Smooth muscle cell (in vitro differentiated cells): Measurements from ENCODE around the gene RASGRF2. TPM values are rescaled to one million over a fixed set of nuclear protein-coding genes. Genes with fewer than 3 reads are reported as not detected.

Source experiments
- DNase-seq: peaks from one replicate; lab custom pipeline; 2025; ENCODE audit not compliant: unreplicated experiment; lab: John Stamatoyannopoulos, UW
- H2AFZ ChIP-seq: fragments of 200-600 bp; sonication (generic); 2 replicates; pipeline ENCODE4 v1.6.0; 2016; ENCODE audit warnings: antibody characterized with exemption, low read depth, mild to moderate bottlenecking
- H3F3A ChIP-seq: fragments of 200-600 bp; sonication (generic); 2 replicates; pipeline ENCODE4 v1.6.0; 2017; ENCODE audit warnings: antibody characterized with exemption, low read depth
- H3K27ac ChIP-seq: fragments of 200-600 bp; sonication (generic); 2 replicates; pipeline ENCODE4 v1.5.1; 2016; ENCODE audit warnings: low read depth, mild to moderate bottlenecking
- H3K27me3 ChIP-seq: fragments of 200-600 bp; sonication (generic); 2 replicates; pipeline ENCODE4 v1.6.1; 2016; ENCODE audit warnings: low read depth, mild to moderate bottlenecking
- H3K36me3 ChIP-seq: fragments of 200-600 bp; sonication (generic); 2 replicates; pipeline ENCODE4 v1.5.1; 2016; ENCODE audit warnings: low read depth
- H3K4me1 ChIP-seq: fragments of 200-600 bp; sonication (generic); 2 replicates; pipeline ENCODE4 v1.5.1; 2016; ENCODE audit warnings: low read depth
- H3K4me2 ChIP-seq: fragments of 200-600 bp; sonication (generic); 2 replicates; pipeline ENCODE4 v1.6.0; 2016; ENCODE audit warnings: mild to moderate bottlenecking
- H3K4me3 ChIP-seq: fragments of 200-600 bp; sonication (generic); 2 replicates; pipeline ENCODE4 v1.5.1; 2016; ENCODE audit warnings: mild to moderate bottlenecking
- H3K79me2 ChIP-seq: fragments of 200-600 bp; sonication (generic); 2 replicates; pipeline ENCODE4 v1.6.0; 2016; ENCODE audit warnings: low read depth, mild to moderate bottlenecking
- H3K9ac ChIP-seq: fragments of 200-600 bp; sonication (generic); 2 replicates; pipeline ENCODE4 v1.6.0; 2016; ENCODE audit warnings: low read depth
- H3K9me3 ChIP-seq: fragments of 200-600 bp; sonication (generic); replicated peaks from 2 replicates; pipeline ENCODE4 v1.5.1; 2016; ENCODE audit warnings: low read depth
- H4K20me1 ChIP-seq: fragments of 200-600 bp; sonication (generic); 2 replicates; pipeline ENCODE4 v1.6.0; 2016; ENCODE audit warnings: low read depth
- WGBS: methylation state at CpG from one replicate; pipeline ENCODE4 v1.1.7; 2016; ENCODE audit warnings: low lambda C conversion rate; 5-methylcytosine and 5-hydroxymethylcytosine counted together
- polyA plus RNA-seq: library from polyadenylated mRNA; unstranded; fragments of >200 nt; fragmentation: Nextera tagmentation; extraction: Ambion mirVana; gene quantifications from 2 replicates; pipeline ENCODE4 v1.2.1, GENCODE V29; 2016
- total RNA-seq: library from RNA; depleted of rRNA; stranded (reverse); fragments of >200 nt; gene quantifications from 2 replicates; pipeline ENCODE4 v1.2.3, GENCODE V29; 2014
- TF ChIP-seq, protein P1 (sequence below): fragments of 200-600 bp; sonication (generic); IDR thresholded peaks from 2 replicates; pipeline ENCODE4 v1.5.1; 2017; ENCODE audit warnings: borderline replicate concordance, mild to moderate bottlenecking, antibody characterized with exemption; ENCODE audit not compliant: insufficient read depth, poor library complexity, severe bottlenecking

Gene RASGRF2
- total and polyA plus RNA-seq, 2 experiments from 2014 or later = 11.1 to 24.7 TPM

DNA sequence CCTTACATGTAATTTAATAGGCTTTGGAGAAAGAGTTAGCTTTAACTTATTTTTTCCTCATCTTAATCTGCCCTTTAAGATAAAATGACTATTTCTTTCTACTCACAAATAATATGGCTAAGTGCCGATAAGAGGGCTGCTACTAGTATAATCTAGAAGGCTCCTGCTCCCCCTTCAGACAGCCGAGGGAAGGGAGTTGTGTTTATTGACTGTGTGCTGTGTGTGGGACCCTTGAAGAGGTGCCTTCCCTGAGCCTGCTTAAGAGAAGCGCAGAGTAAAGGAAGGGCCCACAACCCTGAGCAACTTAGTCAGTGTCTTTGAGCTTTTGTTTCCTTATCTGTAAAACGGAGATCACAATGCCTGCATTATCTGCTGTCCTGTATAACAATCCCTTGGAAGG, 244.9 kb downstream of the RASGRF2 start:
- no peaks in the 10 kb centered on the region for H3F3A ChIP-seq
- TF ChIP-seq, protein P1, sequence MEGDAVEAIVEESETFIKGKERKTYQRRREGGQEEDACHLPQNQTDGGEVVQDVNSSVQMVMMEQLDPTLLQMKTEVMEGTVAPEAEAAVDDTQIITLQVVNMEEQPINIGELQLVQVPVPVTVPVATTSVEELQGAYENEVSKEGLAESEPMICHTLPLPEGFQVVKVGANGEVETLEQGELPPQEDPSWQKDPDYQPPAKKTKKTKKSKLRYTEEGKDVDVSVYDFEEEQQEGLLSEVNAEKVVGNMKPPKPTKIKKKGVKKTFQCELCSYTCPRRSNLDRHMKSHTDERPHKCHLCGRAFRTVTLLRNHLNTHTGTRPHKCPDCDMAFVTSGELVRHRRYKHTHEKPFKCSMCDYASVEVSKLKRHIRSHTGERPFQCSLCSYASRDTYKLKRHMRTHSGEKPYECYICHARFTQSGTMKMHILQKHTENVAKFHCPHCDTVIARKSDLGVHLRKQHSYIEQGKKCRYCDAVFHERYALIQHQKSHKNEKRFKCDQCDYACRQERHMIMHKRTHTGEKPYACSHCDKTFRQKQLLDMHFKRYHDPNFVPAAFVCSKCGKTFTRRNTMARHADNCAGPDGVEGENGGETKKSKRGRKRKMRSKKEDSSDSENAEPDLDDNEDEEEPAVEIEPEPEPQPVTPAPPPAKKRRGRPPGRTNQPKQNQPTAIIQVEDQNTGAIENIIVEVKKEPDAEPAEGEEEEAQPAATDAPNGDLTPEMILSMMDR = no peak
- no peaks in the 10 kb centered on the region for H3K27me3 ChIP-seq
- no peaks in the 10 kb centered on the region for H3K79me2 ChIP-seq
- H3K27ac ChIP-seq = no peak overlapping the region
- H3K9ac ChIP-seq = no peak overlapping the region
- no peaks in the 10 kb centered on the region for H3K9me3 ChIP-seq
- WGBS = 59% methylated on average over 4 of the region's 4 CpGs
- H3K4me3 ChIP-seq = no peak overlapping the region
- no peaks in the 10 kb centered on the region for H4K20me1 ChIP-seq
- DNase-seq = no peak
- H3K36me3 ChIP-seq = no peaks in the 10 kb centered on the region
- H3K4me1 ChIP-seq = no peaks in the 10 kb centered on the region
- no peak overlapping the region for H3K4me2 ChIP-seq
- H2AFZ ChIP-seq = no peak overlapping the region

DNA sequence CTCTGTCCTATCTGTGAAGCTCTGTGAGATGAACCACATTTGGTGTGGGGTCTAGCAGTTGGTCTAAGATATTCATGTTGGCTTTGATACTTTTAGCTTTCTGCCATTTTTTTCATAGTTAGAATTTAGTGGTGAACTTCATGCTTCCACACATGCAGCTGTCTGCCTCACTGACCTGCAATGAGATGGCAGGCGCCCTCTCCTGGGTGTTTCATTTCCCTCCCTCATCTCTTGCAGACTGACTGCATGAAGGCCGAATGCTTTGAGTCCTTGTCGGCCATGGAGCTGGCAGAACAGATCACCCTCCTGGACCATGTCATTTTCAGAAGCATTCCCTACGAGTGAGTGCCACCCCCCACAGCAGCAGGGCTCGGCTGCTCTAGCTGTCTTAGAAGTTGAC, 246.8 kb downstream of the RASGRF2 start:
- Histone ChIP-seq H3K4me3 (no peak overlapping the region), H4K20me1 (no peaks in the 10 kb centered on the region), H3K27me3 (no peaks in the 10 kb centered on the region), H3K36me3 (no peaks in the 10 kb centered on the region), H3K79me2 (no peaks in the 10 kb centered on the region), H3K27ac (no peak overlapping the region), H3F3A (no peaks in the 10 kb centered on the region), H3K4me1 (no peaks in the 10 kb centered on the region), H2AFZ (no peak overlapping the region), H3K4me2 (no peak overlapping the region), H3K9ac (no peak overlapping the region), H3K9me3 (no peaks in the 10 kb centered on the region)
- TF ChIP-seq, protein P1 = no peak
- no peak for DNase-seq
- 79% methylated on average over 5 of the region's 5 CpGs for WGBS

DNA sequence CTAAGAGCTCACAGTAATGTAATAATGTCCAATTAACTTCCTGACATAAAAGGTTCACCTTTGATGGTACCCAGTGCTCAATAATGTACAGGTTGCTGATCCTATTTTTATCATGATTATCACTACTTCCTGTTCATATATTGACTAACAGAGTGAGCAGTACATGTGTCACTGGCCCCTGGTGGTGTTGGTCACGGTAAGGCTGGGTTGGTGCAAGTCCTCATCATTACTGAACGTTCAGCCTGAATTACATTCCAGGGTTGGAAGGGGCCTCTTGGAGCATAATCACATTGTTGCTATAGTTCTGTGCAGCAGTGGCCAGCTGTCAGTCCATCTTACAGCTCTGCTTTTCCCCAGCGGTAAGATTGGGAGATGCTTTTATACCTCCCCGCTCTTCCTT, 248.7 kb downstream of the RASGRF2 start:
- H3K27me3 ChIP-seq = no peaks in the 10 kb centered on the region
- no peaks in the 10 kb centered on the region for H3K36me3 ChIP-seq
- DNase-seq = no peak
- no peak overlapping the region for H3K4me3 ChIP-seq
- H3K27ac ChIP-seq = no peak overlapping the region
- H4K20me1 ChIP-seq = no peaks in the 10 kb centered on the region
- H2AFZ ChIP-seq = no peak overlapping the region
- H3K9me3 ChIP-seq = no peaks in the 10 kb centered on the region
- no peaks in the 10 kb centered on the region for H3K79me2 ChIP-seq
- no peaks in the 10 kb centered on the region for H3F3A ChIP-seq
- H3K4me1 ChIP-seq = no peaks in the 10 kb centered on the region
- TF ChIP-seq, protein P1 = no peak
- 82% methylated on average over 4 of the region's 4 CpGs for WGBS
- no peak overlapping the region for H3K4me2 ChIP-seq
- H3K9ac ChIP-seq = no peak overlapping the region

DNA sequence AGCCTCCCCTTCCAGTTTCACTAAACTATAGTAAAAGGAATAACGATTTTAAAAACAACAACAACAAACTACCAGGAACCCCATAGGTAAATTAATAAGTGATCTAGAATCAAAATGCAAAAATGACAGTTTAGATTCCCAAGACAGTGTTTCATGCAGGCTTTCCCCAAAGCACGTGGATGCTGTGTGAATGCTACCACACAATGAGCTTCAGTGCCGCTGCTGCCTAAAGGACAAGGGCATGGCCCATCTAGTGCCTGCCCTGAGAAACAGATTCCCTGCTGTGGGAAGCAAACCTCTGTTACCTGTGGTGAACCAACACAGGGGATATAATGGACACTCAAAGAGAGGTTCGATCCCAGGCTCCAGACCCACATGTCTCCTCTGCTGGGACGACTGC, 249.2 kb downstream of the RASGRF2 start:
- Histone ChIP-seq H3F3A (no peaks in the 10 kb centered on the region), H3K4me2 (no peak overlapping the region), H3K4me1 (no peaks in the 10 kb centered on the region), H3K4me3 (no peak overlapping the region), H3K9ac (no peak overlapping the region), H3K9me3 (no peaks in the 10 kb centered on the region), H4K20me1 (no peaks in the 10 kb centered on the region), H3K27me3 (no peaks in the 10 kb centered on the region), H3K36me3 (no peaks in the 10 kb centered on the region), H3K27ac (no peak overlapping the region), H3K79me2 (no peaks in the 10 kb centered on the region), H2AFZ (no peak overlapping the region)
- TF ChIP-seq, protein P1 = no peak
- WGBS = 88% methylated on average over 5 of the region's 5 CpGs
- no peak for DNase-seq
